ENCODE data around the gene GATAD2B.
A peak's percentile ranks its signal among the peaks of the same experiment; 100 is the strongest.

GATAD2B gene

GRCh38 chr1:153872934-153873333, 49.8 kb downstream of the GATAD2B start:
- H3K4me3 ChIP-seq (IDR thresholded peaks at IDR 0.05; ENCODE audit: insufficient read depth, low read depth, low read length), result no peak overlapping the region

GRCh38 chr1:153872331-153872730, 50.4 kb downstream of the GATAD2B start:
- H3K4me1 ChIP-seq (ENCODE audit: low read depth, poor library complexity, severe bottlenecking), result peaks cover 9% of the 10 kb centered on the region
- no peak overlapping the region for H3K4me3 ChIP-seq (IDR thresholded peaks at IDR 0.05; ENCODE audit: insufficient read depth, low read depth, low read length)
- H3K9ac ChIP-seq, result no peak overlapping the region
- no peak for TF ChIP-seq CTCF (conservative IDR thresholded peaks at IDR 0.05; ENCODE audit: low read depth, low read length)
- peaks cover 7% of the 10 kb centered on the region; the same call in 1 of the 2 replicates for H4K20me1 ChIP-seq (ENCODE audit: insufficient read depth)
- H3K79me2 ChIP-seq (ENCODE audit: insufficient read depth, low read depth), result peaks cover 85% of the 10 kb centered on the region
- H3K27me3 ChIP-seq (ENCODE audit: insufficient read depth, low read depth), result no peaks in the 10 kb centered on the region
- H2AFZ ChIP-seq (ENCODE audit: low read depth), result no peak overlapping the region
- H3K27ac ChIP-seq, result no peak overlapping the region
- no peak overlapping the region for H3K4me2 ChIP-seq
- no peaks in the 10 kb centered on the region for H3K36me3 ChIP-seq (ENCODE audit: insufficient read depth)

More at GRCh38 chr1:153872934-153873333, 49.8 kb downstream of the GATAD2B start:
- H3K4me1 ChIP-seq (ENCODE audit: low read depth, poor library complexity, severe bottlenecking), result peaks cover 3% of the 10 kb centered on the region
- H3K27ac ChIP-seq, result no peak overlapping the region
- no peak overlapping the region for H3K9ac ChIP-seq
- H3K4me2 ChIP-seq, result no peak overlapping the region
- H3K27me3 ChIP-seq (ENCODE audit: insufficient read depth, low read depth), result no peaks in the 10 kb centered on the region
- H4K20me1 ChIP-seq (ENCODE audit: insufficient read depth), result 0 out of 2 replicates have a peak, but pooled peaks cover 3% of the 10 kb centered on the region
- H3K79me2 ChIP-seq (ENCODE audit: insufficient read depth, low read depth), result peaks cover 85% of the 10 kb centered on the region
- no peak for TF ChIP-seq CTCF (conservative IDR thresholded peaks at IDR 0.05; ENCODE audit: low read depth, low read length)
- H2AFZ ChIP-seq (ENCODE audit: low read depth), result no peak overlapping the region
- H3K36me3 ChIP-seq (ENCODE audit: insufficient read depth), result no peaks in the 10 kb centered on the region

GRCh38 chr1:153869486-153869885, 53.3 kb downstream of the GATAD2B start:
- Histone ChIP-seq H3K27ac (no peak overlapping the region), H4K20me1 (ENCODE audit: insufficient read depth) (peaks cover 21% of the 10 kb centered on the region), H3K4me1 (ENCODE audit: low read depth, poor library complexity, severe bottlenecking) (peaks cover 27% of the 10 kb centered on the region), H2AFZ (ENCODE audit: low read depth) (no peak overlapping the region), H3K4me2 (no peak overlapping the region), H3K79me2 (ENCODE audit: insufficient read depth, low read depth) (peaks cover 88% of the 10 kb centered on the region), H3K4me3 (IDR thresholded peaks at IDR 0.05; ENCODE audit: insufficient read depth, low read depth, low read length) (no peak overlapping the region), H3K36me3 (ENCODE audit: insufficient read depth) (no peaks in the 10 kb centered on the region), H3K27me3 (ENCODE audit: insufficient read depth, low read depth) (no peaks in the 10 kb centered on the region), H3K9ac (no peak overlapping the region)
- TF ChIP-seq CTCF (conservative IDR thresholded peaks at IDR 0.05; ENCODE audit: low read depth, low read length), result no peak

- H3K36me3 ChIP-seq (ENCODE audit: insufficient read depth), result no peaks in the 10 kb centered on the region
- H2AFZ ChIP-seq (ENCODE audit: low read depth), result no peak overlapping the region
- peak overlapping the region; percentile 52 for H3K4me2 ChIP-seq
- no peak overlapping the region for H3K9ac ChIP-seq
- H3K4me3 ChIP-seq (IDR thresholded peaks at IDR 0.05; ENCODE audit: insufficient read depth, low read depth, low read length), result peak overlapping the region; percentile 72
- H4K20me1 ChIP-seq (ENCODE audit: insufficient read depth), result peaks cover 26% of the 10 kb centered on the region
- peak overlapping the region; percentile 14; the same call in 1 of the 2 replicates for H3K27ac ChIP-seq
- no peaks in the 10 kb centered on the region for H3K27me3 ChIP-seq (ENCODE audit: insufficient read depth, low read depth)
- H3K4me1 ChIP-seq (ENCODE audit: low read depth, poor library complexity, severe bottlenecking), result peaks cover 29% of the 10 kb centered on the region
- H3K79me2 ChIP-seq (ENCODE audit: insufficient read depth, low read depth), result peaks cover 87% of the 10 kb centered on the region
- TF ChIP-seq CTCF (conservative IDR thresholded peaks at IDR 0.05; ENCODE audit: low read depth, low read length), result no peak
Observed at GRCh38 chr1:153866045-153866850, 56.5 kb downstream of the GATAD2B start.
